A549 (cell line): ENCODE measurements around the gene TOMM20.

ENCODE experiments used
- TF ChIP-seq, protein P1 (sequence below): fragments of 200-600 bp; sonication (generic); IDR thresholded peaks from 2 replicates; pipeline ENCODE4 v1.6.1; 2016; ENCODE audit warnings: antibody characterized with exemption, mild to moderate bottlenecking, moderate library complexity
- TF ChIP-seq, protein P2 (sequence below): IDR thresholded peaks from 2 replicates; pipeline ENCODE4 v1.6.1; 2012; ENCODE audit warnings: low read depth, borderline replicate concordance
- TF ChIP-seq, protein P3 (sequence below): fragments of >200 bp; sonication (Bioruptor Twin); formaldehyde crosslinking; IDR thresholded peaks from 3 replicates; pipeline ENCODE4 v1.5.1; 2016

DNA sequence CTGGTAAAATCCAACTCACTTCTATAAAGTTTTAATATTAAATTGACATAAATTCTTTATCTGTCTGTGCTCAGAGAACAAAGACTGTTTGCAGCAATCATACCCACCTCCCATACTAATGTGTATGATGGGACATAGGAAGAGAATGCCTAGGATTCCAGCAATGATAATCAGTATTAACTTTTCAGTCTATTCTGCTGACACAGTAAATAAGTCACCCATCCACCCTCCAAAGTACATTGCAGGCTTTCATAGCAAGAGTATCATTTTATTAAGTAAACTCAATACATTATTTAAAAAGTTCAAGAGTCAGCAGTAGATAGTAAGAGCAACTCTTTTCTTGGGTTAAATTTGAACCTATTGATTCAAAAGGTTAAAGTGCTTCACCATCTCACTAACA lies 23.6 kb upstream of the TOMM20 start:
- TF ChIP-seq, protein P1, sequence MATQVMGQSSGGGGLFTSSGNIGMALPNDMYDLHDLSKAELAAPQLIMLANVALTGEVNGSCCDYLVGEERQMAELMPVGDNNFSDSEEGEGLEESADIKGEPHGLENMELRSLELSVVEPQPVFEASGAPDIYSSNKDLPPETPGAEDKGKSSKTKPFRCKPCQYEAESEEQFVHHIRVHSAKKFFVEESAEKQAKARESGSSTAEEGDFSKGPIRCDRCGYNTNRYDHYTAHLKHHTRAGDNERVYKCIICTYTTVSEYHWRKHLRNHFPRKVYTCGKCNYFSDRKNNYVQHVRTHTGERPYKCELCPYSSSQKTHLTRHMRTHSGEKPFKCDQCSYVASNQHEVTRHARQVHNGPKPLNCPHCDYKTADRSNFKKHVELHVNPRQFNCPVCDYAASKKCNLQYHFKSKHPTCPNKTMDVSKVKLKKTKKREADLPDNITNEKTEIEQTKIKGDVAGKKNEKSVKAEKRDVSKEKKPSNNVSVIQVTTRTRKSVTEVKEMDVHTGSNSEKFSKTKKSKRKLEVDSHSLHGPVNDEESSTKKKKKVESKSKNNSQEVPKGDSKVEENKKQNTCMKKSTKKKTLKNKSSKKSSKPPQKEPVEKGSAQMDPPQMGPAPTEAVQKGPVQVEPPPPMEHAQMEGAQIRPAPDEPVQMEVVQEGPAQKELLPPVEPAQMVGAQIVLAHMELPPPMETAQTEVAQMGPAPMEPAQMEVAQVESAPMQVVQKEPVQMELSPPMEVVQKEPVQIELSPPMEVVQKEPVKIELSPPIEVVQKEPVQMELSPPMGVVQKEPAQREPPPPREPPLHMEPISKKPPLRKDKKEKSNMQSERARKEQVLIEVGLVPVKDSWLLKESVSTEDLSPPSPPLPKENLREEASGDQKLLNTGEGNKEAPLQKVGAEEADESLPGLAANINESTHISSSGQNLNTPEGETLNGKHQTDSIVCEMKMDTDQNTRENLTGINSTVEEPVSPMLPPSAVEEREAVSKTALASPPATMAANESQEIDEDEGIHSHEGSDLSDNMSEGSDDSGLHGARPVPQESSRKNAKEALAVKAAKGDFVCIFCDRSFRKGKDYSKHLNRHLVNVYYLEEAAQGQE: no peak
- TF ChIP-seq, protein P2, sequence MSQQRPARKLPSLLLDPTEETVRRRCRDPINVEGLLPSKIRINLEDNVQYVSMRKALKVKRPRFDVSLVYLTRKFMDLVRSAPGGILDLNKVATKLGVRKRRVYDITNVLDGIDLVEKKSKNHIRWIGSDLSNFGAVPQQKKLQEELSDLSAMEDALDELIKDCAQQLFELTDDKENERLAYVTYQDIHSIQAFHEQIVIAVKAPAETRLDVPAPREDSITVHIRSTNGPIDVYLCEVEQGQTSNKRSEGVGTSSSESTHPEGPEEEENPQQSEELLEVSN: no peak
- TF ChIP-seq, protein P3, sequence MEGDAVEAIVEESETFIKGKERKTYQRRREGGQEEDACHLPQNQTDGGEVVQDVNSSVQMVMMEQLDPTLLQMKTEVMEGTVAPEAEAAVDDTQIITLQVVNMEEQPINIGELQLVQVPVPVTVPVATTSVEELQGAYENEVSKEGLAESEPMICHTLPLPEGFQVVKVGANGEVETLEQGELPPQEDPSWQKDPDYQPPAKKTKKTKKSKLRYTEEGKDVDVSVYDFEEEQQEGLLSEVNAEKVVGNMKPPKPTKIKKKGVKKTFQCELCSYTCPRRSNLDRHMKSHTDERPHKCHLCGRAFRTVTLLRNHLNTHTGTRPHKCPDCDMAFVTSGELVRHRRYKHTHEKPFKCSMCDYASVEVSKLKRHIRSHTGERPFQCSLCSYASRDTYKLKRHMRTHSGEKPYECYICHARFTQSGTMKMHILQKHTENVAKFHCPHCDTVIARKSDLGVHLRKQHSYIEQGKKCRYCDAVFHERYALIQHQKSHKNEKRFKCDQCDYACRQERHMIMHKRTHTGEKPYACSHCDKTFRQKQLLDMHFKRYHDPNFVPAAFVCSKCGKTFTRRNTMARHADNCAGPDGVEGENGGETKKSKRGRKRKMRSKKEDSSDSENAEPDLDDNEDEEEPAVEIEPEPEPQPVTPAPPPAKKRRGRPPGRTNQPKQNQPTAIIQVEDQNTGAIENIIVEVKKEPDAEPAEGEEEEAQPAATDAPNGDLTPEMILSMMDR: no peak
